Measurements from ENCODE around the gene PLAGL1.

Gene PLAGL1

DNA sequence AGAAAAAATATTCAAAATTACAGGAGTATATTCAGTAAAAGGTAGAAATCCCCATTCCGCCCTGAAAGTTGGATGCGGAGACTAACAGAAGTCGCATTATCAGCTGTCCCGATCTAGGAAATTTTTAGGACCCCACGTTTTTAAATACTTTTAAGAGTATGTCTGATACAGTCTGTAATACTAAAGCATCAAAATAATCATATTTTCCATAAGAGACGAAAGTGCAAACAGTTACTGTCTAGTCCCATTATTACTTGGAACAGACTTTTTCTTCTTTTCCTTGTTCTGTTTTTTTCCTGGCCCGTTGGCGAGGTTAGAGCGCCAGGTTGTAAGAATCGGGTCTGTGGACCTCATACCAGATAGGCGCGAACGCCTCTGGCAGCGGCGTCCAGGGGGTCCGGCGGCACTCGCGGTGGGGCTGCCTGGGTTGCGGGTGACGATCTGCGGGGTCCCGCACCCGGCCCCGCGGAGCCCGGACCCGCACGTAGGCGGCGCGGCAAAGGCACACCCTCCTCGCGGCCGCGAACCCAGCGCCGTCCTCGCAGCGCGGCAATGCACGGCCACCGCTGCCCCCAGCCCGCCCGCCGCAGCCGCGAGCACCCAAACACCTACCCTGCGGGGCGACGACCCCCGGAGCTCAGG lies 460 bp downstream of the PLAGL1 start:
- no peaks in the 10 kb centered on the region for H3K4me1 ChIP-seq (ENCODE audit: insufficient read depth, low read length)
- 0 out of 2 replicates have a peak overlapping the region, but pooled peaks have one; percentile 36 for H3K9ac ChIP-seq (ENCODE audit: low read depth, low read length)
- H3K4me3 ChIP-seq (ENCODE audit: low read length), result peak overlapping the region; percentile 52
- peaks cover 65% of the 10 kb centered on the region for H3K27me3 ChIP-seq (ENCODE audit: insufficient read depth, low read length)
- 0 out of 2 replicates have a peak, but pooled peaks cover 4% of the 10 kb centered on the region for H3K9me3 ChIP-seq (ENCODE audit: insufficient read depth, low read depth, low read length)
- H3K27ac ChIP-seq (ENCODE audit: low read depth, low read length), result no peak overlapping the region
- WGBS, result 57% methylated on average over 52 of the region's 52 CpGs
- no peaks in the 10 kb centered on the region for H3K36me3 ChIP-seq (ENCODE audit: insufficient read depth, low read length)

DNA sequence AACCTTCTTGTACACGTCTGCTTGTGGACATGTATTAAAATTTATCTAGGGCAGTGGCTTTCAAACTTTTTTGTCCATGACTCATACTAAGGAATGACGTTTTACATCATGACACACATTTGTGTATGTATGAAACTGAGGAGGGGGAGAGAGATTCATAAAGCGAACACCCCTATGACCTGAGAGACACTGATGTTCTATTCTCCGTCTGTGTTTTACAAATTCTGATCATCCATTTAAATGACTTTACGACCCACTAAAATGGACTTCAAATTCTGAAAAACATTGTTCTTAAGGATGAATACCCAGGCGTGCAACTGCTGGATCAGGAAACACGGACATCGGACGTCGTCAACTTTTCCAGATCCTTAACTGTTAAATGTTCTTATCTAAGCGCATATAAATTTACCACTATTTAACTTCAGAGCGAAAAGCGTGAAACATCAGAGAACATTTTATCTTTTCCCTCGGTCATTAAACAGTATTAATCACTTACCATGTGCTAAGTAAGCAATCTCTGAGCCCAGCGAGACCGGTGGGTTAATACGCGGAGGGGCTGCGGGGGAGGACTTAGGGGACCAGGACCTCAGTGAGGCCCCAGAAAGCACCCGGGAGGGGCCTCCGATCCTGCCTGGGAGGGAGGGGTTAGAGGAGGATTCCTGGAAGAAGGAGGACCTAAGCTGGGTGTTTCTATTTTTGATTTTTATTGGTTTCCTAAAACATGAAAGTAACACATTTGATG lies 1.2 kb downstream of the PLAGL1 start:
- WGBS, result 56% methylated on average over 20 of the region's 21 CpGs
- H3K36me3 ChIP-seq (ENCODE audit: insufficient read depth, low read length), result no peaks in the 10 kb centered on the region
- H3K9me3 ChIP-seq (ENCODE audit: insufficient read depth, low read depth, low read length), result peaks cover 11% of the 10 kb centered on the region; the same call in 1 of the 2 replicates
- peak overlapping the region; percentile 52; the same call in 1 of the 2 replicates for H3K4me3 ChIP-seq (ENCODE audit: low read length)
- H3K9ac ChIP-seq (ENCODE audit: low read depth, low read length), result no peak overlapping the region
- H3K27ac ChIP-seq (ENCODE audit: low read depth, low read length), result no peak overlapping the region
- peaks cover 59% of the 10 kb centered on the region for H3K27me3 ChIP-seq (ENCODE audit: insufficient read depth, low read length)
- no peaks in the 10 kb centered on the region for H3K4me1 ChIP-seq (ENCODE audit: insufficient read depth, low read length)

- Histone ChIP-seq H3K27ac (ENCODE audit: low read depth, low read length) (no peak overlapping the region), H3K4me3 (ENCODE audit: low read length) (no peak overlapping the region), H3K27me3 (ENCODE audit: insufficient read depth, low read length) (peaks cover 6% of the 10 kb centered on the region; the same call in 1 of the 2 replicates), H3K36me3 (ENCODE audit: insufficient read depth, low read length) (no peaks in the 10 kb centered on the region), H3K4me1 (ENCODE audit: insufficient read depth, low read length) (no peaks in the 10 kb centered on the region), H3K9me3 (ENCODE audit: insufficient read depth, low read depth, low read length) (peaks cover 17% of the 10 kb centered on the region; the same call in 1 of the 2 replicates), H3K9ac (ENCODE audit: low read depth, low read length) (no peak overlapping the region)
- WGBS, result 100% methylated on average over 2 of the region's 3 CpGs
These were observed 8.7 kb downstream of the PLAGL1 start for GRCh38 chr6:143999406-143999805.

- H3K4me3 ChIP-seq (ENCODE audit: low read length), result no peak overlapping the region
- H3K27me3 ChIP-seq (ENCODE audit: insufficient read depth, low read length), result peaks cover 6% of the 10 kb centered on the region; the same call in 1 of the 2 replicates
- H3K9me3 ChIP-seq (ENCODE audit: insufficient read depth, low read depth, low read length), result peaks cover 17% of the 10 kb centered on the region; the same call in 1 of the 2 replicates
- H3K9ac ChIP-seq (ENCODE audit: low read depth, low read length), result no peak overlapping the region
- H3K36me3 ChIP-seq (ENCODE audit: insufficient read depth, low read length), result no peaks in the 10 kb centered on the region
- H3K4me1 ChIP-seq (ENCODE audit: insufficient read depth, low read length), result no peaks in the 10 kb centered on the region
- WGBS, result 89% methylated on average over 2 of the region's 2 CpGs
- H3K27ac ChIP-seq (ENCODE audit: low read depth, low read length), result no peak overlapping the region
These were observed 9.4 kb downstream of the PLAGL1 start for GRCh38 chr6:143998686-143999085.

- peaks cover 14% of the 10 kb centered on the region; the same call in 1 of the 2 replicates for H3K27me3 ChIP-seq (ENCODE audit: insufficient read depth, low read length)
- no peak overlapping the region for H3K4me3 ChIP-seq (ENCODE audit: low read length)
- WGBS, result 97% methylated on average over 6 of the region's 7 CpGs
- H3K4me1 ChIP-seq (ENCODE audit: insufficient read depth, low read length), result no peaks in the 10 kb centered on the region
- peaks cover 4% of the 10 kb centered on the region; the same call in 1 of the 2 replicates for H3K9me3 ChIP-seq (ENCODE audit: insufficient read depth, low read depth, low read length)
- no peaks in the 10 kb centered on the region for H3K36me3 ChIP-seq (ENCODE audit: insufficient read depth, low read length)
- no peak overlapping the region for H3K9ac ChIP-seq (ENCODE audit: low read depth, low read length)
- no peak overlapping the region for H3K27ac ChIP-seq (ENCODE audit: low read depth, low read length)
These were observed 14.0 kb downstream of the PLAGL1 start for GRCh38 chr6:143993965-143994646.

GRCh38 chr6:143992285-143992684 lies 15.8 kb downstream of the PLAGL1 start:
- no peak overlapping the region for H3K9ac ChIP-seq (ENCODE audit: low read depth, low read length)
- 98% methylated on average over 1 of the region's 1 CpG for WGBS
- H3K4me3 ChIP-seq (ENCODE audit: low read length), result no peak overlapping the region
- H3K4me1 ChIP-seq (ENCODE audit: insufficient read depth, low read length), result no peaks in the 10 kb centered on the region
- no peaks in the 10 kb centered on the region for H3K36me3 ChIP-seq (ENCODE audit: insufficient read depth, low read length)
- no peak overlapping the region for H3K27ac ChIP-seq (ENCODE audit: low read depth, low read length)
- peaks cover 32% of the 10 kb centered on the region for H3K27me3 ChIP-seq (ENCODE audit: insufficient read depth, low read length)
- H3K9me3 ChIP-seq (ENCODE audit: insufficient read depth, low read depth, low read length), result peaks cover 4% of the 10 kb centered on the region; the same call in 1 of the 2 replicates

DNA sequence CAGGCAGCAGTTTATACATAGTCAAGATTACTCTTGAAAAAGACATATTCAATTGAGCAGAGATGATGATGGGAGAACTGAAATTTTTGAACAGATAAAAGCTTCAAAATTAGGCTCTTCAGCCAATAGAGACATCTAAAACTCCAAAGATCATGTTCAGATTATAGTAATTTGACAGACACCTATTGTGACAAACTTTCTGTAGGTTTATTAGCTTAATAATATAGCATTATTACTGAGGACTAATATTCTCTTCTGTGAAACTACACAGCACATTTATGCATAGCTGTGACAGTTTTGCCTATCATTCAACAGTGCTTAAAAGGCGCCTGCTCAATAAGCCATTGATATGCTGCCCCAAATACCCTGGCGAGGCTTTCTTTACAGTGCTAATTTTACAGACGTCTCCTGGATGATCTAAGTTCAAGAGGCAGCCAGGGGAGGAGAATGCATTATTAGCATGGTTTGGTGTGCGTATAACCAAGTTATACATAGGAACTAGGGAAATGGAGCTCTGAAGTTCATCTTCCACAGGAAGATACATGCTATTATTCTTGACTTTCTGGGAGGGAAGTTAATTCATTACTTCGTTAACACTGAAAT lies 21.5 kb downstream of the PLAGL1 start:
- Histone ChIP-seq H3K4me1 (ENCODE audit: insufficient read depth, low read length) (peaks cover 2% of the 10 kb centered on the region; the same call in 1 of the 2 replicates), H3K4me3 (ENCODE audit: low read length) (no peak overlapping the region), H3K27me3 (ENCODE audit: insufficient read depth, low read length) (peaks cover 81% of the 10 kb centered on the region), H3K9ac (ENCODE audit: low read depth, low read length) (no peak overlapping the region), H3K27ac (ENCODE audit: low read depth, low read length) (no peak overlapping the region), H3K36me3 (ENCODE audit: insufficient read depth, low read length) (no peaks in the 10 kb centered on the region), H3K9me3 (ENCODE audit: insufficient read depth, low read depth, low read length) (no peaks in the 10 kb centered on the region)
- 36% methylated on average over 4 of the region's 5 CpGs for WGBS

GRCh38 chr6:143984666-143985065 lies 23.4 kb downstream of the PLAGL1 start:
- H3K36me3 ChIP-seq (ENCODE audit: insufficient read depth, low read length), result no peaks in the 10 kb centered on the region
- no peaks in the 10 kb centered on the region for H3K9me3 ChIP-seq (ENCODE audit: insufficient read depth, low read depth, low read length)
- peaks cover 2% of the 10 kb centered on the region; the same call in 1 of the 2 replicates for H3K4me1 ChIP-seq (ENCODE audit: insufficient read depth, low read length)
- WGBS, result 87% methylated on average over 1 of the region's 2 CpGs
- peaks cover 84% of the 10 kb centered on the region for H3K27me3 ChIP-seq (ENCODE audit: insufficient read depth, low read length)
- H3K4me3 ChIP-seq (ENCODE audit: low read length), result no peak overlapping the region
- no peak overlapping the region for H3K27ac ChIP-seq (ENCODE audit: low read depth, low read length)
- H3K9ac ChIP-seq (ENCODE audit: low read depth, low read length), result no peak overlapping the region

DNA sequence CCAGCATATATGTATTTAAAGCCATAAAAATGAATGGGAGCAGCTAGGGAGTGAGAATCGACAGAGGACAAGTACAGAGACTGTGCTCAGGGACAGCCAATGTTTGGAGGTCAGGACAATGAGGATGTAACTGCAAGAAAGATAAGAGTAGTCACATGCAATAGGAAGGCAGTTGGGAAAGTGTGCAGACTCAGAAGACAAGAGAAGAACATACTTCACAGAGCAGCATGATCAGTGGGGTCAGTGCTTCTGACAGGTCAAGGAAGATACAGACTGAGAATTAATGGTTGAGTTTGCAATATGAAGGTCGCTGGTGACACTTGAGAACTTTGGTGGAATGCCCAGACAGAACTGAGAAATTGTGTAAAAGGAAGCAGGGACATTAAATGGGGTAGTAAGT lies 25.1 kb downstream of the PLAGL1 start:
- no peaks in the 10 kb centered on the region for H3K36me3 ChIP-seq (ENCODE audit: insufficient read depth, low read length)
- H3K27ac ChIP-seq (ENCODE audit: low read depth, low read length), result no peak overlapping the region
- peaks cover 81% of the 10 kb centered on the region for H3K27me3 ChIP-seq (ENCODE audit: insufficient read depth, low read length)
- WGBS, result 87% methylated on average over 2 of the region's 2 CpGs
- no peak overlapping the region for H3K9ac ChIP-seq (ENCODE audit: low read depth, low read length)
- no peaks in the 10 kb centered on the region for H3K9me3 ChIP-seq (ENCODE audit: insufficient read depth, low read depth, low read length)
- H3K4me1 ChIP-seq (ENCODE audit: insufficient read depth, low read length), result peaks cover 2% of the 10 kb centered on the region; the same call in 1 of the 2 replicates
- H3K4me3 ChIP-seq (ENCODE audit: low read length), result no peak overlapping the region

- H3K4me3 ChIP-seq (ENCODE audit: low read length), result no peak overlapping the region
- H3K9ac ChIP-seq (ENCODE audit: low read depth, low read length), result no peak overlapping the region
- H3K4me1 ChIP-seq (ENCODE audit: insufficient read depth, low read length), result peaks cover 7% of the 10 kb centered on the region
- peaks cover 81% of the 10 kb centered on the region for H3K27me3 ChIP-seq (ENCODE audit: insufficient read depth, low read length)
- H3K9me3 ChIP-seq (ENCODE audit: insufficient read depth, low read depth, low read length), result no peaks in the 10 kb centered on the region
- H3K36me3 ChIP-seq (ENCODE audit: insufficient read depth, low read length), result no peaks in the 10 kb centered on the region
- WGBS, result no CpG with 5 or more reads among the region's 1 CpG
- no peak overlapping the region for H3K27ac ChIP-seq (ENCODE audit: low read depth, low read length)
These were observed 27.1 kb downstream of the PLAGL1 start for GRCh38 chr6:143980921-143981320.

Data from HUES64 (cell line).